ENCODE results near the gene CYP2C19.

GRCh38 chr10:94902570-94902969 lies 140.1 kb downstream of the CYP2C19 start:
- no peak for TF ChIP-seq POLR2AphosphoS5 (IDR thresholded peaks at IDR 0.05; ENCODE audit: borderline replicate concordance, low read depth, low read length)
- TF ChIP-seq EZH2 (IDR thresholded peaks at IDR 0.05): no peak
- TF ChIP-seq FOXP2 (optimal IDR thresholded peaks at IDR 0.05; ENCODE audit: control extremely low read depth, extremely low read length, insufficient read depth): no peak

Data from SK-N-MC (cell line).